22Rv1 (cell line): ENCODE results near the gene PAEP.

Experiments used
- CTCF ChIP-seq: fragments of 450-650 bp; IDR thresholded peaks from 2 replicates; pipeline ENCODE4 v1.5.1; 2017; ENCODE audit warnings: mild to moderate bottlenecking
- ZFX ChIP-seq: fragments of 450-650 bp; IDR thresholded peaks from 2 replicates; pipeline ENCODE4 v1.6.1; 2017; ENCODE audit warnings: antibody characterized with exemption, borderline replicate concordance

DNA sequence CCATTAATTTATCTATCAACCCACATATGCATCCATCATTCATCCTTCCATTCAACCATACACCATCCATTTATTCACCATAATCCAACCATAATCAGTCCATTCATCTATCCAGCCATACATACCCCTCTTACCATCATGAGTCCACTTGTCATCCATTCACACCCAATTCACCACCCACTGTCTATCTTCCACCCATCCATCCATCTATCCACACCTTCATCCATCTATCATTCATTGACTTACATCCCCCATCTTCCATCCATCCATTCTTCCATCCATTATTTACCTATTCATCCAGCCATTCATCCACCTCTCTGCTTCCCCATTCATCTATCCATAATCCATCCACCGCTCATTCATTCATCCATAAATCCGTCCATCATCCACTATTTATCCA lies 17.8 kb downstream of the PAEP start:
- TF ChIP-seq CTCF (no peak), ZFX (no peak)
